GM19372 (cell line): Measurements from ENCODE around the gene C1orf174.

Experiments
- ATAC-seq: cut with Tn5 transposase; IDR thresholded peaks from one replicate; pipeline ENCODE4 v1.9.1; 2021; ENCODE audit warnings: mild to moderate bottlenecking, low read depth, moderate library complexity; ENCODE audit not compliant: unreplicated experiment

C1orf174 gene

DNA sequence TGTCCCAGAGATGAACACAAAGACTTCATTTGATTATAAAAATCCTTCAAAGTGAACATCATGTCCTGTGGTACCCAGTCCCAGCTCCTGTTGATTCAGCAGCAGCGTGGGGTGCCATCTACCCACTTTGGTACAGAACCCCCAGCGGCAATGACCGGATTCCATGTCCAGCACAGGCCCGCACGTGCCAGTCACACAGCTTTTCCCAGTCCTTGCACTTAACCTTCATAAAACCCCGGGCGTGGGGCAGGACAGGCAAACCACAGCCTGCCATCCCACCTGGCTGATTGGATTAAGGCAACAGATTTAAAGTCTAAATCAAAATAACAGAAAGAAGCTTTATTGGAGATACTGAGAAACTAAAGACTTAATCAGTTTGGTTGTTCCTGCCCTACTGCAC lies 58.6 kb downstream of the C1orf174 start:
- ATAC-seq, result no peak
